IPS DF 6.9 (cell line): ENCODE results near the gene ZDHHC14.

Experiments used
- DNase-seq: peaks from one replicate; pipeline ENCODE4 v3.0.0-alpha.2; 2013; ENCODE audit warnings: low read depth, low spot score
- H3K27ac ChIP-seq: one replicate; pipeline ENCODE4 v1.5.1; 2013; ENCODE audit warnings: low read length, control low read depth
- H3K27me3 ChIP-seq: 2 replicates; pipeline ENCODE4 v1.6.1; 2013; ENCODE audit warnings: mild to moderate bottlenecking, low read length; ENCODE audit not compliant: control insufficient read depth, insufficient read depth
- H3K36me3 ChIP-seq: 2 replicates; pipeline ENCODE4 v1.6.1; 2013; ENCODE audit warnings: low read length; ENCODE audit not compliant: control insufficient read depth, insufficient read depth
- H3K4me1 ChIP-seq: 2 replicates; pipeline ENCODE4 v1.6.1; 2013; ENCODE audit warnings: low read length; ENCODE audit not compliant: control insufficient read depth, insufficient read depth
- H3K4me3 ChIP-seq: 2 replicates; pipeline ENCODE4 v1.5.1; 2013; ENCODE audit warnings: mild to moderate bottlenecking, low read length
- H3K9me3 ChIP-seq: 2 replicates; pipeline ENCODE4 v1.6.1; 2013; ENCODE audit warnings: low read length, inconsistent platforms; ENCODE audit not compliant: control insufficient read depth, insufficient read depth
- WGBS: extraction: QIAGEN DNeasy Blood & Tissue Kit; methylation state at CpG from one replicate; pipeline ENCODE4 v1.1.7; 2013; ENCODE audit warnings: mixed read lengths, missing lambda C conversion rate; ENCODE audit not compliant: insufficient read length, insufficient coverage; 5-methylcytosine and 5-hydroxymethylcytosine counted together

ZDHHC14 gene

GRCh38 chr6:157534134-157534871 lies 153.3 kb downstream of the ZDHHC14 start:
- Histone ChIP-seq H3K36me3 (no peaks in the 10 kb centered on the region), H3K27me3 (no peaks in the 10 kb centered on the region), H3K4me3 (no peak overlapping the region), H3K4me1 (peaks cover 20% of the 10 kb centered on the region), H3K9me3 (no peaks in the 10 kb centered on the region), H3K27ac (no peak overlapping the region)
- no CpG with 5 or more reads among the region's 8 CpGs for WGBS
- DNase-seq = no peak

- H3K27ac ChIP-seq = no peak overlapping the region
- no peaks in the 10 kb centered on the region for H3K27me3 ChIP-seq
- no peak for DNase-seq
- WGBS = no CpG with 5 or more reads among the region's 3 CpGs
- no peaks in the 10 kb centered on the region for H3K9me3 ChIP-seq
- H3K4me3 ChIP-seq = no peak overlapping the region
- no peaks in the 10 kb centered on the region for H3K36me3 ChIP-seq
- peaks cover 20% of the 10 kb centered on the region for H3K4me1 ChIP-seq
These were observed 154.0 kb downstream of the ZDHHC14 start for GRCh38 chr6:157534977-157535339.

GRCh38 chr6:157535340-157536222 lies 154.6 kb downstream of the ZDHHC14 start:
- Histone ChIP-seq H3K4me3 (no peak overlapping the region), H3K9me3 (no peaks in the 10 kb centered on the region), H3K4me1 (peaks cover 20% of the 10 kb centered on the region), H3K36me3 (no peaks in the 10 kb centered on the region), H3K27ac (no peak overlapping the region), H3K27me3 (no peaks in the 10 kb centered on the region)
- no CpG with 5 or more reads among the region's 13 CpGs for WGBS
- no peak for DNase-seq

DNA sequence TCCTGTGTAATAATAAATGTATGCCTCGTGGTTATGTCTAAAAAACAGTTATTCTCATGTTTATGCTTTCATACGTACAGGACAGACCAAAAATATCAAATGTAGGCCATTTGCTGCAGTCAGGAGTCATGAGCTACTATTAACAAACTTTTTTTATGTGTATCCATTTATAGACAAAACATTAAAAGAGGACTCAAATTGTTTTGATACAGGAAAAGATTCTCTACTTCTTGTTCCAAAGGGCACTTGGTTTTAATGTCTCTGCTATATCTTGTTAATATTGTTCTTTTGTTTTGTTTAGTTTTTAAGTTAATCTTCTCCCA lies 155.2 kb downstream of the ZDHHC14 start:
- H3K27ac ChIP-seq = no peak overlapping the region
- H3K36me3 ChIP-seq = no peaks in the 10 kb centered on the region
- H3K27me3 ChIP-seq = no peaks in the 10 kb centered on the region
- H3K4me3 ChIP-seq = no peak overlapping the region
- H3K9me3 ChIP-seq = no peaks in the 10 kb centered on the region
- no peak for DNase-seq
- WGBS = no CpG with 5 or more reads among the region's 2 CpGs
- peaks cover 16% of the 10 kb centered on the region for H3K4me1 ChIP-seq

DNA sequence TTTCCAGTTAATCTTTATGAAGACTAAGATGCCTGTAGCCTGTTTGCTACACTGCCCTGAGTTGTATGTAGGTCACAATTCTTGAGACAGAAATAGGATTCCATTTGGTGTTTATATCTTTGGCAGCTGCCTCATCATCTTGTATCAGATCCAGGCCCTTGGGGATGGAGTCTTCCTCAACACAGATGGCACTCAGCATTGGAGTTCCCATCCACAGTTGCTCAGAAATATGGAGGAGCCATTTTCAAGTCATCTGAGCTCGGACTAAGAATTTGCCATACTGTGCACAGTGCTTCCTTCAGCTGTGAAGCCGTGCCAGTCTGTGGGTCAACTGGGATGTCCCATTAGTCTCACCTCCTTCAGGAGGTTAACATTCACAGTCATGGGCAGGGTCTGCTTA lies 156.6 kb downstream of the ZDHHC14 start:
- no peak for DNase-seq
- no peaks in the 10 kb centered on the region for H3K27me3 ChIP-seq
- no peaks in the 10 kb centered on the region for H3K36me3 ChIP-seq
- WGBS = no CpG with 5 or more reads among the region's 2 CpGs
- H3K4me3 ChIP-seq = no peak overlapping the region
- H3K9me3 ChIP-seq = no peaks in the 10 kb centered on the region
- peaks cover 10% of the 10 kb centered on the region; the same call in 1 of the 2 replicates for H3K4me1 ChIP-seq
- H3K27ac ChIP-seq = no peak overlapping the region

DNA sequence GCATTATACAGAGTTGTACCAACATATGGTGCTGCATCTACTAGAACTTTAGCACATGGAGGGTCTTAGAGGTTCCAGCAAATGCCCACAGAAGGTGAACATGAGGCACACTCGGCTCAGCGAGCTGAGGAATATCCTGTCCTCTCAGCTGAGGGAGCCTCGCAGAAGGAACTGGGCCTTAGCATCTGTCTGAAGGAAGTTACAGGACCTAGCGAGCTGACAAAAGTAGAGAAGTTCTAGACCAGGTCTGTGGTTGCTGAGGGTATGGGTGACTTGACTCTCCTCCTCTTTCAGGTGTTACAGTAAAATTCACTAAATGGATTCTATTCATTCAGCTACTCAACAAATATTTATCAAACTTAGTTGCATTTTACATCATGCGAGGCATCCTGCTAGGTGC lies 157.2 kb downstream of the ZDHHC14 start:
- Histone ChIP-seq H3K36me3 (no peaks in the 10 kb centered on the region), H3K27ac (no peak overlapping the region), H3K9me3 (no peaks in the 10 kb centered on the region), H3K27me3 (no peaks in the 10 kb centered on the region), H3K4me3 (no peak overlapping the region), H3K4me1 (peaks cover 8% of the 10 kb centered on the region; the same call in 1 of the 2 replicates)
- no peak for DNase-seq
- WGBS = no CpG with 5 or more reads among the region's 5 CpGs

GRCh38 chr6:157538698-157539097 lies 157.7 kb downstream of the ZDHHC14 start:
- peaks cover 5% of the 10 kb centered on the region; the same call in 1 of the 2 replicates for H3K4me1 ChIP-seq
- H3K36me3 ChIP-seq = no peaks in the 10 kb centered on the region
- no CpG with 5 or more reads among the region's 13 CpGs for WGBS
- no peak for DNase-seq
- no peaks in the 10 kb centered on the region for H3K27me3 ChIP-seq
- no peak overlapping the region for H3K4me3 ChIP-seq
- no peak overlapping the region for H3K27ac ChIP-seq
- H3K9me3 ChIP-seq = no peaks in the 10 kb centered on the region

- H3K9me3 ChIP-seq = no peaks in the 10 kb centered on the region
- H3K36me3 ChIP-seq = no peaks in the 10 kb centered on the region
- WGBS = no CpG with 5 or more reads among the region's 10 CpGs
- no peaks in the 10 kb centered on the region for H3K27me3 ChIP-seq
- no peak for DNase-seq
- no peak overlapping the region for H3K27ac ChIP-seq
- peaks cover 5% of the 10 kb centered on the region; the same call in 1 of the 2 replicates for H3K4me1 ChIP-seq
- no peak overlapping the region for H3K4me3 ChIP-seq
These were observed 158.4 kb downstream of the ZDHHC14 start for GRCh38 chr6:157539421-157539822.

GRCh38 chr6:157539900-157540752 lies 159.1 kb downstream of the ZDHHC14 start:
- no peaks in the 10 kb centered on the region for H3K36me3 ChIP-seq
- H3K9me3 ChIP-seq = no peaks in the 10 kb centered on the region
- no peaks in the 10 kb centered on the region for H3K27me3 ChIP-seq
- H3K27ac ChIP-seq = no peak overlapping the region
- peaks cover 3% of the 10 kb centered on the region; the same call in 1 of the 2 replicates for H3K4me1 ChIP-seq
- no CpG with 5 or more reads among the region's 16 CpGs for WGBS
- no peak overlapping the region for H3K4me3 ChIP-seq
- no peak for DNase-seq
